ENCODE measurements around the gene HLF.

Gene HLF

GRCh38 chr17:55272711-55273578 lies 8.2 kb downstream of the HLF start:
- no peak for TF ChIP-seq CTCF (IDR thresholded peaks at IDR 0.05; ENCODE audit: low read depth, low read length)
- in situ Hi-C loops (cut with HindIII; ENCODE audit: low sequenced_read_pairs), result no loop called here
- no peak overlapping the region for H3K4me3 ChIP-seq (ENCODE audit: low read depth, low read length)
- no peak for DNase-seq (ENCODE audit: low read depth, low spot score)

- no peak for TF ChIP-seq CTCF (IDR thresholded peaks at IDR 0.05; ENCODE audit: low read depth, low read length)
- no peak overlapping the region for H3K4me3 ChIP-seq (ENCODE audit: low read depth, low read length)
- in situ Hi-C loops (cut with HindIII; ENCODE audit: low sequenced_read_pairs), result no loop called here
- DNase-seq (ENCODE audit: low read depth, low spot score), result no peak
Measured at GRCh38 chr17:55273579-55274354, 9.0 kb downstream of the HLF start.

GRCh38 chr17:55274355-55275255 lies 9.8 kb downstream of the HLF start:
- no peak for TF ChIP-seq CTCF (IDR thresholded peaks at IDR 0.05; ENCODE audit: low read depth, low read length)
- no peak for DNase-seq (ENCODE audit: low read depth, low spot score)

GRCh38 chr17:55275894-55276804 lies 11.4 kb downstream of the HLF start:
- in situ Hi-C loops (cut with HindIII; ENCODE audit: low sequenced_read_pairs), result no loop called here

More at GRCh38 chr17:55274355-55275255, 9.8 kb downstream of the HLF start:
- in situ Hi-C loops (cut with HindIII; ENCODE audit: low sequenced_read_pairs), result no loop called here
- H3K4me3 ChIP-seq (ENCODE audit: low read depth, low read length), result no peak overlapping the region

More at GRCh38 chr17:55275894-55276804, 11.4 kb downstream of the HLF start:
- no peak overlapping the region for H3K4me3 ChIP-seq (ENCODE audit: low read depth, low read length)
- TF ChIP-seq CTCF (IDR thresholded peaks at IDR 0.05; ENCODE audit: low read depth, low read length), result no peak
- DNase-seq (ENCODE audit: low read depth, low spot score), result no peak
